Embryonic facial prominence (tissue), 1 donor: ENCODE measurements around the gene HSD17B12.

Experiments used
- DNase-seq: peaks from one replicate; pipeline ENCODE4 v3.0.0-alpha.2; 2016; ENCODE audit errors: extremely low spot score

HSD17B12 gene

DNA sequence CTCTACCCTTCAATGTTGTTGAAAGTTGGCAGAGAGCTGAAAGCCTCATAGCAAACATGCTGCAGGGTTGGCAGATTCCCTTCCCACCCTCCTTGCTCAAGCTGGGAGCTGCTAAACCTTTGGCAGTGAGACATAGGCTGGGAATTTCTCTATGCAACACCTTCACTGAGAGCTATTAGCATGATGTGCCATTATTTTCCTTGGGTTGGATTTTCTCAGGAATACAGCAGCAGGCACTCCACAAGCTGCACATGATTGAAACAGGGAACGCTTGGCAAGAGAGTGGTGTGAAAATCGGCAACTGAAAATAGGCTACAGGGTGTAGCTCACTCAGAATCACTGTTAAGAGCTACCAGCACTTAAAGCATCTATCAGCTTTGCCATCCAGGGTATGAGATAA lies 190.5 kb downstream of the HSD17B12 start:
- no peak for DNase-seq

DNA sequence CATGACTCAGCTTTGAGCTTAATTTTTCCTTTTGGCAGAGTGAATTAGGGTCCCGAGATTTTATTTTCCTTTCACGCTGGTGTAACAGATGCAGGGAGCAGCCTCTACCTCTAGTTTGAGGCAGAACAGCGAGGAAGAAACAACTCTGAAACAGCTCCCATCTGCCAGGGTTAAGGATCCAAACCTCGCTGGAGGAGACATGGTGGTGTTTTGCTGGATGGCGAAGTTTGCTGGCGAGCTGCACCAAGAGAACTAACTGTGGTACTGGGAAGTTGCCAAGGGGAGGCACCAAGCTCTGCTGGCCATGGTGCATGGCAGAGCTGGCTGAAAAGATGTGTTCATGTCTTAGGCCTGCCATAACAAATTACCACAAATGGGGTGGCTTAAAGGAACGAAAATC lies 192.5 kb downstream of the HSD17B12 start:
- DNase-seq = no peak

DNA sequence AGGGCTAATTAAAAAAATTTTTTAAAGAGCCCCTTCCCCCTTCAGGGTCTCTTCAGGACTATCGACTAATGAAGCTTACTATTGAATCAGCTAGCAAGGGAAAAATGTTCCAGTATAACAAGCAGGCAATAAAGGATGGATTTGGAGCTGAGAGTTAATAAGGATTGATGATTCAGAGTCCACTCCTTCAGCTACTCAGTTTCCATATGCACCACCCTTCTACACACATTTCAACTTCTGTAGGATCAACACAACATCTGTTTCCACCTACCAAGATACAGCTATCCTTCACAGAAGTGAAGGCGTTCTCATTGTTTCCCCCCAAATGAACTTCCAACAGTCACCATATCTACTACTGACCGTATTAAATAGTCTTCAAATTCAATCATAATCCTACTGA lies 193.5 kb downstream of the HSD17B12 start:
- no peak for DNase-seq

DNA sequence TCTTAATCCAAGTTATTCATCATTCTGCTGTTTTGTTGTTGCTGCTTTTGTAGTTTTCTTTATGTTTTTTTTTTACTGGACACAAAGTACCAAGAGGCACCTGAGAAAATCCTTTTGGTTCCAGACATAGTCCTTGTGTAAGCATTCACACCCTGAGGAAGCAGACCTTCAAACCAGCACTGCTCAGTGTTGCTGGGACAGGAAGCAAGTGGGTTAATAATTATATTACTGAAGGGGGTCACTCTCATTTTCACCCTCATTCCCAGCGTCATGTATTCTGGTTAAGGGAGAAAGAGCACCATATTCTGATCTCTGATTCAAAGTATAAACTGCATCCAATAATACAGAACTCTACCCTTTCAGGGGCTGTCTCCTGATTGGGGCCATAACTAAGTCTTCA lies 194.2 kb downstream of the HSD17B12 start:
- no peak for DNase-seq

DNA sequence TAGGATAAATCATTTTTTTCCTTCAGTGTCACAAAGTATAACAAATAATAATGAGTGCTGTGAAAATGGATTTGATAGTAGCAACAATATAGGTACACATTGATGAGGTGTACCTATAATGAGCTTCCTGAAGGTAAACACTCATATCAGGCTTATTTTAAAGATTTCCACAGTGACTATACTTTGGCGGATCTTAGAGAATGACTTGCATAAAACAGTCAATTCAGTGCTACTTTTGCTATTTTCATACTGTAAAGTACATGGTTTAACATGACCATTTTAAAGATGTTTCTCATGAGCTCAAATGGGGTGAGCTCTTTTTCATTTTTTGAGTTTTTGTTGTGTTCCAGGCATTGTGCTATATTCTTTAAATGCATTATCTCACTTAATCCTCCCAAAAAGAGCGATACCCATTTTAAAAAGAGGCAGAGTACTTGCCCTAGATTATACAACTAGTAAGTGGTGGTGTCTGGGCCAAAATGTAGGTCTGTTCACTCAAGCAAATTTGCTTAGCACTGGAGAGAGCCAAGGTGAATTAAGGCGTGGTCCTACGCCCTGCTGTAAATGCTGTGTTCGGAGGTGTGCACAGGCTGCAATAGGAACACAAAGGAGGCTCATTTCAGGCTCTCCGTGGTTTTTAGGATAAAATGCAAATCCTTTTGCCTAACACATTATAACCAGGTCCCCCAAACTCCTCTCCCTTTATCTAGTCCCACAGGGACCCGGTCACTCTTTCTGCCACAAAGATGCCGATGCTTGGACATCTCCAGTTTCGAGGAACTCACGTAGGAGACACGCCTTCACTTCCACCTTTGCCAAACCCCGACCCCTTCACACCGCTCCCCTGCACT lies 199.5 kb downstream of the HSD17B12 start:
- no peak for DNase-seq

DNA sequence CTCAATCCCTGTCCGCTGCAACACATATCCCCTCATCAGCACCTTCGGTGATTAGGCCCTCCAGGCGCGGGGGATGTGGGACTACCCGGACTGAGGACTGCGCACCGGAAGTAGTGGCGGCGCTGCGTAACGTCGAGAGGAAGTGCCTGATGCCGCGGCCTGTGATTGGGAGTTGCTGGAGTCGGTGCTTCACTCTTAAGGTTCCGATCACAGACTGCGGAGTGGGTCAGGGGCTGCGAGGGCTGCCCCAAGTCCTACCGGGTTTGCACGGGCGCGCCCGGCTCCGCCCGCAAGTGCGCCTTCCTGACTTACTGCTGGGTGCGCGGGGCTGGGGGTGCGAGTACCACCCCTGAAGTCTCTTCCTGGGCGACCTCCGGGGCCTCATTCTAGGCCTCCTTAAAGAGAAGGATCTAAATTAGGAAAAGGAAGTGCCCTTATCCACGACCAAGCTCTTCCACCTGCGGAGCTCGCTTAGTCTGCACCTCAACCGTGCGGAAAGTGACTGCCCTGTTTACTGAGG lies 200.2 kb downstream of the HSD17B12 start, which contains the start of gene ALKBH3:
ALKBH3 (plus strand) TSS at position 192 of the 520 bp plus-strand sequence. CDS start 1,822 bp downstream, outside the sequence.
- DNase-seq = peak; percentile 94

DNA sequence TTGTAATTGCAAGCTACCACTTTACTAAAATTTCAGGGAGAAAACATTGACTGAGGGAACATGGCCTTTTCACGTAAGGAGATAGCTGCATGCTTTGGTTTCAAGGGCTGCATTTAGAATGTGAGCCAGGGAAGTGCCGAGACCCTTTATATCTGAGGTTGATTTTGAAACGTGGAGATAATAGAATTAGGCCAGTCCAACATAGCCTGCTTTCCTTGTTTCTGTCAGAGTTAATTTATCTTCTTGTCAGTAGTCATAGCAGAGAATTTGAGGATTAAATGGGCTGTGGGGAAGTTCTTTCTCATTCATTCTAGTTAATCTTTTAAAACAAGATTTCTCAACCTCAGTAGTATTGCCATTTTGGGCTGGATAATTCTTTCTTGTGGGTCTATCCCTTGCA lies 212.3 kb downstream of the HSD17B12 start:
- no peak for DNase-seq

DNA sequence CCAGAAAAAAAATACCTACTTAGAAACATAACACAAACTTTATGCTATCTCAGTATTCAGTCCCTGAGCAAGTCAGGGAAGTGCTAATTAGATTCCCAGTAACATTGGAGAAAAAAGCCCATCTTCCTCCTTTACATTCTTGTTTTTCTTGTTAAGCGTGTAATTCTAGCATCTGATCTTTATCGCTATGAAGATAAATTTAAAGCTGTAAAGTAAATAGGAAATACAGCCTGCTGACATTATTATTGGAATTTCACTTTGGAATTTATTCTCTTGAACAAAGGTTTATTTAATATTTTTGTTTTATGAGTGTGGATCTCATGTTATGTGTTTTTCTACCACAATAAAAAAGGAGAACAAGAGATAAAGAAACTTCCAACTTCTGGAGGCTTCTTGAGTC lies 214.0 kb downstream of the HSD17B12 start:
- DNase-seq = no peak

DNA sequence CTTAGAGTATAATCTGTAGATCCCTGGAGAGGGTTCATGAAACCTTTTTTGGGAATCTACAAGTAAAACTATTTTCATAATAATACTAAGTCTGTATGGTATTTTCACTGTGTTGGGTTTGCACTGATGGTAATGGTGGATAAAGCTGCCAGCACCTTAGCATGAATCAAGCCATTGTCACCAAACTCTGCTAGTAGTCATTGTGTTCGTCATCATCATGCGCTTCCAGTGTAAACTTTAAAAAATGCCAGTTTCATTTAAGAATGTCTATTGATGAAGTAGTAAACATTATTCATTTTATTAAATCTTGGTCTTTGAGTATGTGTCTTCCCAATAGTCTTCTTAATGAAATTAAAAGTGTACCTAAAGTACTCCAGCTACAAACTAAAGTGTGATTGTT lies 215.1 kb downstream of the HSD17B12 start:
- DNase-seq = no peak

DNA sequence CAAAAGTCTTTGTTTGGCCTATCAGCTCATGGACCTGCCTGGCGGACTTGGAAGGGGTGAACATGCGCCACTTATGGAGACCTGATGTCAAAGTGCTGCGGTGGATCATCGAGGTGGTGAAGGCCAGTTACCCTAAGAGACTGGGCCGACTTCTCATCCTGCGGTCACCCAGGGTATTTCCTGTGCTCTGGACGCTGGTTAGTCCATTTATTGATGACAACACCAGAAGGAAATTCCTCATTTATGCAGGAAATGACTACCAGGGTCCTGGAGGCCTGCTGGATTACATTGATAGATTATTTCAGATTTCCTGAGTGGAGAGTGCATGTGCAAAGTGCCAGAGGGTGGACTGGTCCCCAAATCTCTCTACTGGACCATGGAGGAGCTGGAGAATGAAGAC lies 218.0 kb downstream of the HSD17B12 start:
- no peak for DNase-seq

DNA sequence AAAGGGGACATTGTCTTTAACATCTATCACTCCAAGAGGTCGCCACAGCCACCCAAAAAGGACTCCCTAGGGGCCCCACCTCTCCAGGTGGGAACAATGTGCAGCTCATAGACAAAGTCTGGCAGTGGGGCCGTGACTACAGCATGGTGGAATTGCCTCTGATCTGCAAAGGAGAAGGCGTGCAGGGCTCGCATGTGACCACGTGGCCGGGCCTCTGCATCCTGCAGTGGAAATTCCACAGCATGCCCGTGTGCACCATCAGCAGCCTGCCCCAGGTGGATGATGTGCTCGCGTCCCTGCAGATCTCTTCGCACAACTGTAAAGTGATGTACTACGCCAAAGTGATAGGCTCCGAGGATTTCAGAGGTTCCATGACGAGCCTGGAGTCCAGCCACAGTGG lies 218.6 kb downstream of the HSD17B12 start:
- no peak for DNase-seq

DNA sequence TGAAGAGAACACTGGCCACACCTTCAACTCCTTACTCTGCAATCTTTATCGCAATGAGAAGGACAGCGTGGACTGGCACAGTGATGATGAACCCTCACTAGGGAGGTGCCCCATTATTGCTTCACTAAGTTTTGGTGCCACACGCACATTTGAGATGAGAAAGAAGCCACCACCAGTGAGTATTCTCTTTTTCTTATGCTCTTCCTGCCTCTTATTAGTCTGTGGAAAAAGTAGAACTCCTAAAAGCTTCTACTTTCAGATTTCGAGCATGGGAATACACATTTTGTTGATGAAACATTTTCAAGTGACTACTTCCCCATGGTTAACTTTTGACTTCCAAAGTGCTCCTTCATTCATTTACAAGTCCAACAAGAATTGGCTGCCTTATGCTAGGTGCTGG lies 221.0 kb downstream of the HSD17B12 start:
- no peak for DNase-seq

DNA sequence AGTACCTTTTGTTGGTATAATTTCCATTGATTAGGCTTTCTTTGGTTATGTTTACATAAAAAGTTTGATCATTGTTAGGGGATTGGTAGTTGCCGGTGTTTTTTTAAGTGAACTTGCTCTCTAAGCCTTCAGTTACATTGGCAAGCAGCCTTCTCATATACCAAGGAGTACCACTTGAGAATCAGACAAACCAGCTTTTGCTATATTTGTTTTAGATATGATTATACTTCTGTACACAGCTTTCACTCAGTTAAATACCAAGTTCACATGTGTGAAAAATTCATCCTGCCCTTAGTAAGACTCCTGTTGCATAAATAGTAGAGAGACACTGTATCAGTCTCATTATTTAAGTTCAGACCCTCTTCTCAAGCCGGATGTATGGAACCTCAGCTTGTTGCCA lies 222.5 kb downstream of the HSD17B12 start:
- no peak for DNase-seq

DNA sequence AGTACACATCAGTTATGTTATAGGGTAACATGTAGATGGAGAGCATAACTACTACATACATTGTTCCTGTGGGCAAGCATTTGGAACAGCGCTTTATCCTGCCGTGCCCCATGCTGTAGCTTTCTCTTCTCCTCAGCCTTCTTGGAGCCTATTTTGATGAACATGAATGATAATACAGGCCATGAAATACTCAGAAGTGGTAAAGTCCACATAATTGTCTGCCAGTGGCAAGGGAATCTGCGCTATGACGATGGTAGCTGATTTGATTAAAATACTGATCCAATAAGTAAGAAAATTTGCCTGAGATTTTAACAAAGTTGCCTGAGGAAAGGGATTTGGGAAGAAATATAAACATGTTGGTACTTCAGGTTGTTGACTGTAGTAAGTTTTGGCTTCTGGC lies 223.4 kb downstream of the HSD17B12 start:
- DNase-seq = no peak

DNA sequence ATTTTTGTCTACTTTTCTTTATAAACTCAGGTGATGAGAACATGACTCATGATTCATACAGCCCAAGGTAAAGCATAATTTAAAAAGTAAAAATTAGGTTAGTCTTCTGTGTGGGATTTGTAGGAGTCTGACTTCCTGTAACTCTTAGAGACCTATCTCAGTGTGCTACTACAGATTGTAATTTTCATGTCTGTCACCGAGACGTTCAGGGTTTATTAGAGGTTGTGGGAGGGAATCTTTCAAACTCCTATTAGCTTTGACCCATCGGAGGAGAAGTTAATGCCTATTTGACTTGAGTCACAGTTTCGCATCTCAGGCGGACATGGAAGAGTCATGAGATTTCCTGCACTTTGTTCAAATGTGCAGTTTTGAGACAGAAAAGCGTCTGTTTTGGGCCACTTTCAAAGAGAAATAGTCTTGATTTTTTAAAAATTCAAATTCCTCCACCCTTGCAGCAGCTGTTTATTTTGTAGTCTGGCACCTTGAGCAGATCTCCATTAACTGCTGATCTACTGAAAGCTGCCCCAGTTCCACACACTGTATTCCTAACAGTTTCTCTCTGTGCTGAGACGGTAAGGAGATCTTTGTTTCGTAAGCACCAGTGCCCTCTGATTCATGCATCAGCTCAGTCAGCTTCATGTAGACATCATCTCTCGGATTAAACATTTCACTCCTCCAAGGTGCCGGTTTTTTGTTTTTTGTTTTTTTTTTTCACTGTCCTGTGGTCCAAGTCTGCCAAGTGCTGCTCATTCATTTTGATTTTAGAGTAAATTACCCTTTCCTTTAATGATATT lies 224.4 kb downstream of the HSD17B12 start:
- no peak for DNase-seq

DNA sequence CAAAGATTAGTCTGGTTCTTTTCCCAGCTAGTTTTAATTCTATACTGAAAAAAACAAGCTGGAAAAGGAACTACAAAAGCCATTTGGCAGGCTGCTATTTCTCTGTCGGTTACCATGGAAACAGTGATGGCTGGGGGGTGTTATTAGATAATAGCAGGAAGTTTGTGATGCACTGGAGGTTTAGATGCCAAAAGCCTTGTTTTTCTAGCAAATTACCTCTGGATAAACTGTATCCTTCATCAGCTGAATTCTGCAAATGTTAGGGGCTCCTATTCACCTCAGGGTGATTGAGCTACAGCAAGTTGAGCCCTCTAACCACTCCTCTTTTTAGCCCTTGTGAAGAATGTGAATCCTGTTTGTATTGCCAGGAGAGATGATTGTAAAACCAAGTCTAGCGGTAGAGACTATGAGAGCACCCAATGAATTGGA lies 225.3 kb downstream of the HSD17B12 start:
- no peak for DNase-seq
